Ishikawa (cell line): ENCODE results near the gene ILKAP.

Source experiments
- CEBPB ChIP-seq: IDR thresholded peaks from 2 replicates; pipeline ENCODE4 v1.6.1; 2012
- CREB1 ChIP-seq: IDR thresholded peaks from 2 replicates; pipeline ENCODE4 v1.6.1; 2012; ENCODE audit warnings: low read depth
- EGR1 ChIP-seq: IDR thresholded peaks from 2 replicates; pipeline ENCODE4 v1.6.1; 2012
- EP300 ChIP-seq: IDR thresholded peaks from 2 replicates; pipeline ENCODE4 v1.6.1; 2012; ENCODE audit warnings: borderline replicate concordance
- FOXM1 ChIP-seq: IDR thresholded peaks from 2 replicates; pipeline ENCODE4 v1.6.1; 2012; ENCODE audit warnings: low read depth, borderline replicate concordance
- NFIC ChIP-seq: IDR thresholded peaks from 2 replicates; pipeline ENCODE4 v1.6.1; 2012
- RAD21 ChIP-seq: IDR thresholded peaks from 2 replicates; pipeline ENCODE4 v1.6.1; 2012; ENCODE audit warnings: low read depth
- TAF1 ChIP-seq: IDR thresholded peaks from 2 replicates; pipeline ENCODE4 v1.6.1; 2012; ENCODE audit warnings: low read depth, mild to moderate bottlenecking
- TCF12 ChIP-seq: IDR thresholded peaks from 2 replicates; pipeline ENCODE4 v1.6.1; 2012; ENCODE audit warnings: low read depth
- TEAD4 ChIP-seq: IDR thresholded peaks from 2 replicates; pipeline ENCODE4 v1.6.1; 2012
- YY1 ChIP-seq: IDR thresholded peaks from 2 replicates; pipeline ENCODE4 v1.6.1; 2012; ENCODE audit warnings: low read depth
- ZBTB7A ChIP-seq: IDR thresholded peaks from 2 replicates; pipeline ENCODE4 v1.6.1; 2012; ENCODE audit warnings: low read depth
- TF ChIP-seq, protein P1 (sequence below): IDR thresholded peaks from 2 replicates; pipeline ENCODE4 v1.6.1; 2012
- TF ChIP-seq, protein P2 (sequence below): IDR thresholded peaks from 2 replicates; pipeline ENCODE4 v1.6.1; 2012
- TF ChIP-seq, protein P3 (sequence below): IDR thresholded peaks from 2 replicates; pipeline ENCODE4 v1.6.1; 2012; ENCODE audit warnings: low read depth, mild to moderate bottlenecking

The ILKAP gene

DNA sequence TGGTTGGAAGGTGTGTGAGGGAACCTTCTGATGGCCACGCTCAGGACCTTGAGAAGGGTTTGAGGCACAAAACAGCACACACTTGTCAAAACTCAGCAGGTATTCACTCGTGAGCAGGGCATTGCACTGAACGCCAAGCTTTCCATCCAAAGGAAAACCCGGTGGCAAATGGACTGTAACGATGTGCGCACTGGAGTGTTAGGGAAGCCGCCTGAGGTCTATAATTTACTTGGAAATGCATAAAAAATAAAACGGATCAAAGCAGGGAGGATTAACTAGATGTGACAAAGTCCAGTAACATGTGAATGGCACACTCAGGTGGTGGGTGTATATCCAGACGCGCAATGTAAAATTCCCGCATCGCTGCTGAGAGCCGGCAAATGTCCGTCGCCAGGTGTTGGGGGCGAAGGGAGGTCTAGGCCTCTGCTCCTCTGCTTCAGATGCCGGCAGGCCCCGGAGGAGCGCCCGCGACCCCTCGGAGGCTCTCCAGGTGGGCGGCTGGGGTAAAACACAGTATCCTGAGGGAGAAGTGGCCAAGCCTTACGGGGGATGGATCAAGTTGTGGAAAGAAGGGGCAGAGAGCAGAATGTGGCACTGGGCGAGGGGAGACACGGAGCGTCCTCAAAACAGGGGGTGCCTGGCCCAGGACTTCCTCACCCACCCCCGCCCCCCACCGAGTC is 21.0 kb upstream of the ILKAP start:
- no peak for TF ChIP-seq FOXM1
- no peak for TF ChIP-seq NFIC
- TF ChIP-seq CREB1: no peak
- TF ChIP-seq, protein P1, sequence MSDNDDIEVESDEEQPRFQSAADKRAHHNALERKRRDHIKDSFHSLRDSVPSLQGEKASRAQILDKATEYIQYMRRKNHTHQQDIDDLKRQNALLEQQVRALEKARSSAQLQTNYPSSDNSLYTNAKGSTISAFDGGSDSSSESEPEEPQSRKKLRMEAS: no peak
- no peak for TF ChIP-seq EP300
- TF ChIP-seq TEAD4: no peak
- TF ChIP-seq CEBPB: no peak
- no peak for TF ChIP-seq ZBTB7A
- TF ChIP-seq YY1: no peak

DNA sequence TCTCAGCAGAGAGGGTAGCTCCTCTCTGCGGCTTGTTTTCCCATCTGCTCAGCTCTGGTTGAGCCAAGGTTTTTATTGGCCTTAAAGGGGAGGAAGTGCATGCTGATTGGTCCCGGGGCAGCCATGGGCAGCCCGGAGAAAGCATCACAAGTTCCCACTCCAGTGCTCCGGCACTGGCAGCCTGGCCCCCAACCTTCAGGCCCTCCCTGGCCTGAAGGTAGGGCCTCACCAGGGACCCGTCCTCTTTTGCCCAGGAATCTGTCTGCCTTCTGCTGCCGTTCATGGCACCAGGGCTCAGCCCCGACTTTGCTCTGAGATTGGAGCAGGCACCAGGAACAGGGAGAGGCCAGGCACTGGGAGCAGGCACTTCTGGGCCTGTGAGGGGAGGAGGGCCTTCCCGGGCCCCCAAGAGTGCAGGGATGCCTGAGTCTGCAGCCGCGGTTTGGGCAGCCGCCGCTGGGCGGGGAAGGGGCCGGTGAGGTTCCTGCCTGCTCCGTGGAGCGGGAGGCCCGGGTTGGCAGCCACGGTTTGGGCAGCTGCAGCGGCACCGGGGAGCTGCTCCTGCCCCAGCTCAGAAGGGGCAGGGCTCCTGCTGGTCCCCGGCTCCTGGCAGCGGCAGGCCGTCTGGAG is 17.5 kb upstream of the ILKAP start:
- no peak for TF ChIP-seq ZBTB7A
- TF ChIP-seq FOXM1: no peak
- no peak for TF ChIP-seq TCF12
- TF ChIP-seq RAD21: no peak
- TF ChIP-seq CEBPB: no peak
- TF ChIP-seq, protein P1: no peak
- TF ChIP-seq, protein P2, sequence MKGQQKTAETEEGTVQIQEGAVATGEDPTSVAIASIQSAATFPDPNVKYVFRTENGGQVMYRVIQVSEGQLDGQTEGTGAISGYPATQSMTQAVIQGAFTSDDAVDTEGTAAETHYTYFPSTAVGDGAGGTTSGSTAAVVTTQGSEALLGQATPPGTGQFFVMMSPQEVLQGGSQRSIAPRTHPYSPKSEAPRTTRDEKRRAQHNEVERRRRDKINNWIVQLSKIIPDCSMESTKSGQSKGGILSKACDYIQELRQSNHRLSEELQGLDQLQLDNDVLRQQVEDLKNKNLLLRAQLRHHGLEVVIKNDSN: no peak
- no peak for TF ChIP-seq EGR1
- TF ChIP-seq EP300: no peak
- no peak for TF ChIP-seq TAF1

DNA sequence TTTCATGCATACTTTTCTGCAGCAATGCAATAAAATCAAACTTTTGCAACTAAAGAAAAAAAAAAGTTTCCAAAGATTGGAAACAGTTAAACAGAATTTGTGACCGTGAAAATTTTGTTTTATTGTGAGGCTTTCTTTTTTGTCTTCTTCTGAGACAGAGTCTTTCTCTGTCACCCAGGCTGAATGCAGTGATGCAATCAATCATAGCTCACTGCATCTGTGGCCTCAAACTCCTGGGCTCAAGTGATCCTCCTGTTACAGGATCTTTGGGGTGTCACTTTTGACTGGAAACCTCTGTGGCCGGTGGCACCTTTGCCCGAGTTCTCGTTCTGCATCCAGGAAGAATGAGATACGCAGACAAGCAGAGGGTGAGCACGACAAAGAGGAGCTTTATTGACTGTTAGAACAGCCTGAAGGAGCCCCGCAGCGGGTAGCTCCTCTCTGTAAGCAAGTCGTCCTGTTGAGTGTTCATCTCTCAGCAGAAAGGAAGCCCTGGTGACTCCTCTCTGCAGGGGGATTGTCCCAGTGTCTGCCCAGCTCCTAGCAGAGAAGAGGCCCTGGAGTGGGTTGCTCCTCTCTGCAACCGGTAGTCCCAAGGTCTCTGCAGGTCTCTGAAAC is 16.9 kb upstream of the ILKAP start:
- TF ChIP-seq, protein P3, sequence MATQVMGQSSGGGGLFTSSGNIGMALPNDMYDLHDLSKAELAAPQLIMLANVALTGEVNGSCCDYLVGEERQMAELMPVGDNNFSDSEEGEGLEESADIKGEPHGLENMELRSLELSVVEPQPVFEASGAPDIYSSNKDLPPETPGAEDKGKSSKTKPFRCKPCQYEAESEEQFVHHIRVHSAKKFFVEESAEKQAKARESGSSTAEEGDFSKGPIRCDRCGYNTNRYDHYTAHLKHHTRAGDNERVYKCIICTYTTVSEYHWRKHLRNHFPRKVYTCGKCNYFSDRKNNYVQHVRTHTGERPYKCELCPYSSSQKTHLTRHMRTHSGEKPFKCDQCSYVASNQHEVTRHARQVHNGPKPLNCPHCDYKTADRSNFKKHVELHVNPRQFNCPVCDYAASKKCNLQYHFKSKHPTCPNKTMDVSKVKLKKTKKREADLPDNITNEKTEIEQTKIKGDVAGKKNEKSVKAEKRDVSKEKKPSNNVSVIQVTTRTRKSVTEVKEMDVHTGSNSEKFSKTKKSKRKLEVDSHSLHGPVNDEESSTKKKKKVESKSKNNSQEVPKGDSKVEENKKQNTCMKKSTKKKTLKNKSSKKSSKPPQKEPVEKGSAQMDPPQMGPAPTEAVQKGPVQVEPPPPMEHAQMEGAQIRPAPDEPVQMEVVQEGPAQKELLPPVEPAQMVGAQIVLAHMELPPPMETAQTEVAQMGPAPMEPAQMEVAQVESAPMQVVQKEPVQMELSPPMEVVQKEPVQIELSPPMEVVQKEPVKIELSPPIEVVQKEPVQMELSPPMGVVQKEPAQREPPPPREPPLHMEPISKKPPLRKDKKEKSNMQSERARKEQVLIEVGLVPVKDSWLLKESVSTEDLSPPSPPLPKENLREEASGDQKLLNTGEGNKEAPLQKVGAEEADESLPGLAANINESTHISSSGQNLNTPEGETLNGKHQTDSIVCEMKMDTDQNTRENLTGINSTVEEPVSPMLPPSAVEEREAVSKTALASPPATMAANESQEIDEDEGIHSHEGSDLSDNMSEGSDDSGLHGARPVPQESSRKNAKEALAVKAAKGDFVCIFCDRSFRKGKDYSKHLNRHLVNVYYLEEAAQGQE: no peak
- TF ChIP-seq, protein P2: no peak
- TF ChIP-seq CEBPB: no peak
- TF ChIP-seq FOXM1: no peak
- no peak for TF ChIP-seq CREB1
- no peak for TF ChIP-seq TCF12
- no peak for TF ChIP-seq RAD21
- no peak for TF ChIP-seq TEAD4
- TF ChIP-seq TAF1: no peak

DNA sequence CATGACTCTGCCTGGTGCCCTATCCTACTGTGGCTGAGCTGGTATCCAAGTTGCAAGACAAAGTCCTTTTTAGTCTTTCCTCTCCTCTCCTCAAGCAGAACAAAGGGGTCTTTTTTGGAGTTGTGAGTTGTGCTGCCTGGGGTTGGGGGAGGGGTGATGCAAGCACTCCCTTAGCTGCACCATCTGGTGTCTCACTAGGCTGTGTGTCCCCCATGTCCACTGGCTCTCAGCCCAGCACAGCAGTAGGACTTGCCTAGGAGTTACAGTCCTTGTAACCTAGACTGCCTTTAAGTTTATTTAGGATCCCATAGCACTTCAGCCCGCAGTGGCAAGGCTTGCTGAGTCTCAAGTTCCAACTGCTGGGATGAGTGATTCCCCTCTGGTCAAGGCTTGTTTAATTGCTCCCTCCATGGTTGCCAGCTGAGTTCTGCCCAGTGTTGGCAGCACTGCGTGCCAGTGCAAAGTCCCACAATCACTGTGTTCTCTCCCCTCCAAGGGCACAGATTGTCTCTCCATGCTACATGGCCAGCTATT is 13.2 kb upstream of the ILKAP start:
- TF ChIP-seq CEBPB (no peak), RAD21 (no peak)

DNA sequence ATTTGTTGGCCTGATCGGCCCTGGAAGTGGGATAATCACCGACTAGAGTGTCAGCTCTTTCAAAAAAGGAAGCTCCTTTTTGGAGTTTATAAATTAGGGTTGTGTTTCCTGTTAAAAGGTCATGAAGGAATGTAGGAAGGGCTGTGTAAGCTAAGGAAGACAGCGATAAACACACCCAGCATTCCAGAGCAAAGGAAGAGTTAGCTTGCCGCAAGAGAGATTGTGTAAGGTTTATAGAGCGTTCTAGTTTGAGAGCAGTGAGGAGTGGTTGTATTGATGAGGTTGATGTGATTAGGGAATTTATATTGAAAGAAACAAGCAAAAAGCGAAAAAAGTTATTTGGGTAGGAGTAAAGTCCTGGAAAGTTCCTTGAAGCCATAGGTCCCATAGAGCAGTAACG is 3.5 kb upstream of the ILKAP start:
- TF ChIP-seq EGR1: no peak

DNA sequence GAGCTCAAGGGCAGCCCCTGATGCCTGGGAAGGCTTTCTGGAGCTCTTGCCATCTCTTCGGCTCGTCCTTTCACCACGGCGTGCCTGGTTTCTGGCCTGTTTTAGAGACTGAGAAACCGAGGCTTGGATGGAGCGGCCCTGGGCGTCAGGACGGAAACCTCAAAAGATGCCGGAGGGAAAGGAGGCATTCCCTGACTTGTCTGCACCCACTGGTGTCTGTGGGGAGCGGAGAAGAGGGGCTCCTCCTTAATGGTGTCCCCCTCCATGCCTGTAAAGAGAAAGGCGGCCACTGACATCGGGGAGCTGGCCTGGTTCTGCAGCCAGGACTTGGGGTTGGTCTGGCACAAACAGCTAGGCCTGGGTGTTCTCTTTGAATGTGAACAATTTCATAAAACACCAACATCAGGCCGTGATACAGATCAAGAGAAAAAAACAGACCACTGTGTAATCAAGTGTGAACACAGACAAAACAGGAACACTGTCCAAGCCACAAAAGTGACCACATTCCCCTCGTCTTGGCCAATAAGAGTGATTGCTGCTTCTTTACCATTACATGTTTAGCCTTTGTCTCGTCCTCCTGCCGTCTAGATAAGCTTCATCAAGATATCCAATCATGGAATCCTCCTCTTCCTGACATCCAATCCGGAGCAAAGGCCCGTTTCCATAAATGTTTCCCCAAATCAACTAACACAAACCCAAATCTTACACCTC is 633 bp upstream of the ILKAP start:
- TF ChIP-seq CREB1: no peak
- TF ChIP-seq, protein P1: no peak
- TF ChIP-seq, protein P2: no peak
- no peak for TF ChIP-seq TAF1
- no peak for TF ChIP-seq ZBTB7A
- no peak for TF ChIP-seq EP300
- TF ChIP-seq, protein P3: no peak
- no peak for TF ChIP-seq TCF12
- TF ChIP-seq YY1: no peak
- TF ChIP-seq NFIC: no peak
- TF ChIP-seq EGR1: no peak
- TF ChIP-seq CEBPB: no peak
- no peak for TF ChIP-seq TEAD4
- no peak for TF ChIP-seq FOXM1
